K562 (cell line): ENCODE data around the gene GSTO2. TPM values are rescaled to one million over a fixed set of nuclear protein-coding genes. Genes with fewer than 3 reads are reported as not detected.

Experiments
- CEBPB ChIP-seq: fragments of 450-650 bp; IDR thresholded peaks from 2 replicates; pipeline ENCODE4 v1.6.1; 2016; ENCODE audit warnings: missing genetic modification characterization, missing compliant biosample characterization
- DPF2 ChIP-seq: fragments of 450-650 bp; IDR thresholded peaks from 2 replicates; pipeline ENCODE4 v1.6.1; 2016
- ETV6 ChIP-seq, 3 experiments: fragments of 150-350 bp in 1 of 3; sonication (generic) in 1 of 3; formaldehyde crosslinking in 1 of 3; IDR thresholded peaks; 2 replicates each; pipeline versions ENCODE4 v1.6.1 to v1.8.0; 2014 to 2022; ENCODE audit warnings: borderline replicate concordance in 2 of 3, low read depth in 2 of 3, antibody characterized with exemption in 1 of 3, low read length in 1 of 3, mild to moderate bottlenecking in 1 of 3, missing genetic modification reagents in 1 of 3
- ILF3 ChIP-seq: fragments of 450-650 bp; IDR thresholded peaks from 2 replicates; pipeline ENCODE4 v1.6.1; 2018; ENCODE audit warnings: antibody characterized with exemption, mild to moderate bottlenecking, moderate library complexity, borderline replicate concordance
- NEUROD1 ChIP-seq: fragments of 150-350 bp; IDR thresholded peaks from 2 replicates; pipeline ENCODE4 v1.6.1; 2014; ENCODE audit warnings: borderline replicate concordance, low read length, low read depth; ENCODE audit not compliant: partially characterized antibody
- POLR2G ChIP-seq: fragments of 200-400 bp; formaldehyde crosslinking; IDR thresholded peaks from 2 replicates; pipeline ENCODE4 v1.6.1; 2017; ENCODE audit warnings: low read depth, mild to moderate bottlenecking, antibody characterized with exemption, low read length, moderate library complexity
- POLR2H ChIP-seq: IDR thresholded peaks from 2 replicates; pipeline ENCODE4 v1.6.1; 2016; ENCODE audit warnings: missing genetic modification characterization, low read depth, mild to moderate bottlenecking, control low read depth, missing compliant biosample characterization, moderate library complexity
- polyA plus RNA-seq, 8 experiments: library from polyadenylated mRNA; depleted of rRNA in 4 of 8; stranded (reverse) in 5 of 8; unstranded in 3 of 8; fragments of >200 nt; fragmentation: Nextera tagmentation in 2 of 8; fragmentation: Illumina TruSeq in 1 of 8; extraction: Ambion mirVana in 2 of 8; extraction: Trizol in 1 of 8; gene quantifications; 2 replicates each; pipeline versions ENCODE4 v1.2.1 to v1.2.3, GENCODE V29; 2011 to 2014; ENCODE audit warnings: inconsistent platforms in 1 of 8, missing spikeins in 1 of 8
- total RNA-seq, 7 experiments: library from RNA; depleted of rRNA in 6 of 7; stranded (reverse); fragments of >200 nt in 6 of 7; fragmentation: Illumina TruSeq in 2 of 7; extraction: Trizol in 2 of 7; gene quantifications; 2 replicates each; pipeline versions ENCODE4 v1.2.1 to v1.2.3, GENCODE V29; 2011 to 2021; ENCODE audit warnings: low replicate concordance in 1 of 7
- TF ChIP-seq, protein P1 (sequence below): fragments of 200-800 bp; sonication (Bioruptor generic); IDR thresholded peaks from 2 replicates; pipeline ENCODE4 v1.6.1; 2017; ENCODE audit warnings: missing genetic modification characterization, missing compliant biosample characterization
- TF ChIP-seq, protein P2 (sequence below): fragments of 450-650 bp; IDR thresholded peaks from 2 replicates; pipeline ENCODE4 v1.6.1; 2016; ENCODE audit warnings: mild to moderate bottlenecking, moderate library complexity
- TF ChIP-seq, protein P3 (sequence below): fragments of 250-450 bp; sonication (Bioruptor Pico); IDR thresholded peaks from 2 replicates; pipeline ENCODE4 v1.8.0; 2022; ENCODE audit warnings: moderate library complexity, mild to moderate bottlenecking, inconsistent platforms

The GSTO2 gene
- total and polyA plus RNA-seq, 9 of the 15 experiments (the other 6 are each of a cell fraction or from before 2014, with no cell fraction given), result 0.18 to 1.8 (median 0.90) TPM

DNA sequence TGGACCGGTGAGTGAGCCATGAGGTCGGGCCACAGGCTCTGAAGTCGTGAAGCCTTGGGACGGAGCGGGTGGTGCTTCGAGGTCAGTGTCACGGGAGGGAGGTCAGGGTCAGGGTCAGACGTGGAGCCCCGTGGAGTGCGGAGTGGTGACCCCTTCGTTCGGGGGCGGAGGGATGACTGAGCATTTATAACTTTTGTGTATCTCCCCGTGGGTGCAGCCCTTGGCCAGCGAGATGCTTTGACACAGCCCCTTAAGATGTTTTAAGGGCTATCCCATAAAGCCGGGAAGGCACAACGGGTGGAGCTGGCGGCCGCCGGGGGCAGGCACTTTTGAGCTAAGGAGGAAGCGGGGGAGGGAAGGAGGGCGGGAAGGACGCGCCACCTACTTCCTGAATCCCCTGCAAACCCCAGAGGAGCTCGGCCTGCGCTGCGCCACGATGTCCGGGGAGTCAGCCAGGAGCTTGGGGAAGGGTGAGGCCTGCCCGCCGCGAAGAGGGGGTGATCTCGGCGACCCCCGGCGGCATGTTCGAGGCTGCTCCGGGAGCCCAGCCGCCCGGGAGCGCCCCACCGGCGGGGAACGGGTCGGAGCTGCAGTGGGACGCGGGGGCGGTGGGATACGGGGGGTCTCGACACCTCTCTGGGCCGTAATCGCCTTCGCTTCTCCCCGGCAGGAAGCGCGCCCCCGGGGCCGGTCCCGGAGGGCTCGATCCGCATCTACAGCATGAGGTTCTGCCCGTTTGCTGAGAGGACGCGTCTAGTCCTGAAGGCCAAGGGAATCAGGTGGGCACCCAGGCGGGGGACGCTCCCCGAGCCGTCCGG is 14.3 kb upstream of the GSTO2 start, which contains the start of gene GSTO1 (continued):
- TF ChIP-seq, protein P1, sequence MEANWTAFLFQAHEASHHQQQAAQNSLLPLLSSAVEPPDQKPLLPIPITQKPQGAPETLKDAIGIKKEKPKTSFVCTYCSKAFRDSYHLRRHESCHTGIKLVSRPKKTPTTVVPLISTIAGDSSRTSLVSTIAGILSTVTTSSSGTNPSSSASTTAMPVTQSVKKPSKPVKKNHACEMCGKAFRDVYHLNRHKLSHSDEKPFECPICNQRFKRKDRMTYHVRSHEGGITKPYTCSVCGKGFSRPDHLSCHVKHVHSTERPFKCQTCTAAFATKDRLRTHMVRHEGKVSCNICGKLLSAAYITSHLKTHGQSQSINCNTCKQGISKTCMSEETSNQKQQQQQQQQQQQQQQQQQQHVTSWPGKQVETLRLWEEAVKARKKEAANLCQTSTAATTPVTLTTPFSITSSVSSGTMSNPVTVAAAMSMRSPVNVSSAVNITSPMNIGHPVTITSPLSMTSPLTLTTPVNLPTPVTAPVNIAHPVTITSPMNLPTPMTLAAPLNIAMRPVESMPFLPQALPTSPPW, result peak; percentile 81
- TF ChIP-seq ILF3 (no peak), NEUROD1 (no peak), CEBPB (tag) (no peak), POLR2H (tag) (0 out of 2 replicates have a peak, but pooled peaks have one; percentile 44), DPF2 (0 out of 2 replicates have a peak, but pooled peaks have one; percentile 20), POLR2G (peak; percentile 94), ETV6 (IDR thresholded peaks at IDR 0.05; ENCODE audit: borderline replicate concordance in 1 of 2, low read depth in 2 of 2, low read length in 1 of 2) (peak in 1 of 2 experiments; percentile 60; a peak in 2 of 4 replicates), ETV6 (CRISPR knock-in tag; IDR thresholded peaks at IDR 0.05; ENCODE audit: borderline replicate concordance) (no peak)
- TF ChIP-seq, protein P2, sequence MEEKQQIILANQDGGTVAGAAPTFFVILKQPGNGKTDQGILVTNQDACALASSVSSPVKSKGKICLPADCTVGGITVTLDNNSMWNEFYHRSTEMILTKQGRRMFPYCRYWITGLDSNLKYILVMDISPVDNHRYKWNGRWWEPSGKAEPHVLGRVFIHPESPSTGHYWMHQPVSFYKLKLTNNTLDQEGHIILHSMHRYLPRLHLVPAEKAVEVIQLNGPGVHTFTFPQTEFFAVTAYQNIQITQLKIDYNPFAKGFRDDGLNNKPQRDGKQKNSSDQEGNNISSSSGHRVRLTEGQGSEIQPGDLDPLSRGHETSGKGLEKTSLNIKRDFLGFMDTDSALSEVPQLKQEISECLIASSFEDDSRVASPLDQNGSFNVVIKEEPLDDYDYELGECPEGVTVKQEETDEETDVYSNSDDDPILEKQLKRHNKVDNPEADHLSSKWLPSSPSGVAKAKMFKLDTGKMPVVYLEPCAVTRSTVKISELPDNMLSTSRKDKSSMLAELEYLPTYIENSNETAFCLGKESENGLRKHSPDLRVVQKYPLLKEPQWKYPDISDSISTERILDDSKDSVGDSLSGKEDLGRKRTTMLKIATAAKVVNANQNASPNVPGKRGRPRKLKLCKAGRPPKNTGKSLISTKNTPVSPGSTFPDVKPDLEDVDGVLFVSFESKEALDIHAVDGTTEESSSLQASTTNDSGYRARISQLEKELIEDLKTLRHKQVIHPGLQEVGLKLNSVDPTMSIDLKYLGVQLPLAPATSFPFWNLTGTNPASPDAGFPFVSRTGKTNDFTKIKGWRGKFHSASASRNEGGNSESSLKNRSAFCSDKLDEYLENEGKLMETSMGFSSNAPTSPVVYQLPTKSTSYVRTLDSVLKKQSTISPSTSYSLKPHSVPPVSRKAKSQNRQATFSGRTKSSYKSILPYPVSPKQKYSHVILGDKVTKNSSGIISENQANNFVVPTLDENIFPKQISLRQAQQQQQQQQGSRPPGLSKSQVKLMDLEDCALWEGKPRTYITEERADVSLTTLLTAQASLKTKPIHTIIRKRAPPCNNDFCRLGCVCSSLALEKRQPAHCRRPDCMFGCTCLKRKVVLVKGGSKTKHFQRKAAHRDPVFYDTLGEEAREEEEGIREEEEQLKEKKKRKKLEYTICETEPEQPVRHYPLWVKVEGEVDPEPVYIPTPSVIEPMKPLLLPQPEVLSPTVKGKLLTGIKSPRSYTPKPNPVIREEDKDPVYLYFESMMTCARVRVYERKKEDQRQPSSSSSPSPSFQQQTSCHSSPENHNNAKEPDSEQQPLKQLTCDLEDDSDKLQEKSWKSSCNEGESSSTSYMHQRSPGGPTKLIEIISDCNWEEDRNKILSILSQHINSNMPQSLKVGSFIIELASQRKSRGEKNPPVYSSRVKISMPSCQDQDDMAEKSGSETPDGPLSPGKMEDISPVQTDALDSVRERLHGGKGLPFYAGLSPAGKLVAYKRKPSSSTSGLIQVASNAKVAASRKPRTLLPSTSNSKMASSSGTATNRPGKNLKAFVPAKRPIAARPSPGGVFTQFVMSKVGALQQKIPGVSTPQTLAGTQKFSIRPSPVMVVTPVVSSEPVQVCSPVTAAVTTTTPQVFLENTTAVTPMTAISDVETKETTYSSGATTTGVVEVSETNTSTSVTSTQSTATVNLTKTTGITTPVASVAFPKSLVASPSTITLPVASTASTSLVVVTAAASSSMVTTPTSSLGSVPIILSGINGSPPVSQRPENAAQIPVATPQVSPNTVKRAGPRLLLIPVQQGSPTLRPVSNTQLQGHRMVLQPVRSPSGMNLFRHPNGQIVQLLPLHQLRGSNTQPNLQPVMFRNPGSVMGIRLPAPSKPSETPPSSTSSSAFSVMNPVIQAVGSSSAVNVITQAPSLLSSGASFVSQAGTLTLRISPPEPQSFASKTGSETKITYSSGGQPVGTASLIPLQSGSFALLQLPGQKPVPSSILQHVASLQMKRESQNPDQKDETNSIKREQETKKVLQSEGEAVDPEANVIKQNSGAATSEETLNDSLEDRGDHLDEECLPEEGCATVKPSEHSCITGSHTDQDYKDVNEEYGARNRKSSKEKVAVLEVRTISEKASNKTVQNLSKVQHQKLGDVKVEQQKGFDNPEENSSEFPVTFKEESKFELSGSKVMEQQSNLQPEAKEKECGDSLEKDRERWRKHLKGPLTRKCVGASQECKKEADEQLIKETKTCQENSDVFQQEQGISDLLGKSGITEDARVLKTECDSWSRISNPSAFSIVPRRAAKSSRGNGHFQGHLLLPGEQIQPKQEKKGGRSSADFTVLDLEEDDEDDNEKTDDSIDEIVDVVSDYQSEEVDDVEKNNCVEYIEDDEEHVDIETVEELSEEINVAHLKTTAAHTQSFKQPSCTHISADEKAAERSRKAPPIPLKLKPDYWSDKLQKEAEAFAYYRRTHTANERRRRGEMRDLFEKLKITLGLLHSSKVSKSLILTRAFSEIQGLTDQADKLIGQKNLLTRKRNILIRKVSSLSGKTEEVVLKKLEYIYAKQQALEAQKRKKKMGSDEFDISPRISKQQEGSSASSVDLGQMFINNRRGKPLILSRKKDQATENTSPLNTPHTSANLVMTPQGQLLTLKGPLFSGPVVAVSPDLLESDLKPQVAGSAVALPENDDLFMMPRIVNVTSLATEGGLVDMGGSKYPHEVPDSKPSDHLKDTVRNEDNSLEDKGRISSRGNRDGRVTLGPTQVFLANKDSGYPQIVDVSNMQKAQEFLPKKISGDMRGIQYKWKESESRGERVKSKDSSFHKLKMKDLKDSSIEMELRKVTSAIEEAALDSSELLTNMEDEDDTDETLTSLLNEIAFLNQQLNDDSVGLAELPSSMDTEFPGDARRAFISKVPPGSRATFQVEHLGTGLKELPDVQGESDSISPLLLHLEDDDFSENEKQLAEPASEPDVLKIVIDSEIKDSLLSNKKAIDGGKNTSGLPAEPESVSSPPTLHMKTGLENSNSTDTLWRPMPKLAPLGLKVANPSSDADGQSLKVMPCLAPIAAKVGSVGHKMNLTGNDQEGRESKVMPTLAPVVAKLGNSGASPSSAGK, result peak; percentile 78
- TF ChIP-seq, protein P3, sequence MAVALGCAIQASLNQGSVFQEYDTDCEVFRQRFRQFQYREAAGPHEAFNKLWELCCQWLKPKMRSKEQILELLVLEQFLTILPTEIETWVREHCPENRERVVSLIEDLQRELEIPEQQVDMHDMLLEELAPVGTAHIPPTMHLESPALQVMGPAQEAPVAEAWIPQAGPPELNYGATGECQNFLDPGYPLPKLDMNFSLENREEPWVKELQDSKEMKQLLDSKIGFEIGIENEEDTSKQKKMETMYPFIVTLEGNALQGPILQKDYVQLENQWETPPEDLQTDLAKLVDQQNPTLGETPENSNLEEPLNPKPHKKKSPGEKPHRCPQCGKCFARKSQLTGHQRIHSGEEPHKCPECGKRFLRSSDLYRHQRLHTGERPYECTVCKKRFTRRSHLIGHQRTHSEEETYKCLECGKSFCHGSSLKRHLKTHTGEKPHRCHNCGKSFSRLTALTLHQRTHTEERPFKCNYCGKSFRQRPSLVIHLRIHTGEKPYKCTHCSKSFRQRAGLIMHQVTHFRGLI, result no peak
